DOHH2 (cell line): ENCODE measurements around the gene FARS2.

Experiments
- H3F3A ChIP-seq: fragments of 200-600 bp; sonication (generic), shearing (Covaris generic); 2 replicates; pipeline ENCODE4 v1.6.0; 2016; ENCODE audit warnings: antibody characterized with exemption, mild to moderate bottlenecking; ENCODE audit not compliant: control insufficient read depth, insufficient read depth
- H3K27ac ChIP-seq: fragments of 200-600 bp; sonication (generic); 2 replicates; pipeline ENCODE4 v1.5.1; 2014; ENCODE audit warnings: low read depth, mild to moderate bottlenecking, low read length, moderate library complexity
- H3K27me3 ChIP-seq: fragments of 200-600 bp; sonication (generic); 2 replicates; pipeline ENCODE4 v1.6.1; 2014; ENCODE audit warnings: mild to moderate bottlenecking, low read length, mixed read lengths; ENCODE audit not compliant: control insufficient read depth
- H3K36me3 ChIP-seq: fragments of 200-600 bp; sonication (generic); 2 replicates; pipeline ENCODE4 v1.6.1; 2014; ENCODE audit warnings: mild to moderate bottlenecking, low read length, moderate library complexity, mixed read lengths; ENCODE audit not compliant: control insufficient read depth
- H3K4me1 ChIP-seq: fragments of 200-600 bp; sonication (generic); 2 replicates; pipeline ENCODE4 v1.6.1; 2014; ENCODE audit warnings: mild to moderate bottlenecking, low read length, mixed read lengths; ENCODE audit not compliant: control insufficient read depth
- H3K4me2 ChIP-seq: fragments of 200-600 bp; sonication (generic); 2 replicates; pipeline ENCODE4 v1.6.0; 2014; ENCODE audit warnings: mild to moderate bottlenecking, low read length, moderate library complexity
- H3K4me3 ChIP-seq: fragments of 200-600 bp; sonication (generic); 2 replicates; pipeline ENCODE4 v1.5.1; 2014; ENCODE audit warnings: mild to moderate bottlenecking, low read length, mixed read lengths
- H3K79me2 ChIP-seq: fragments of 200-600 bp; sonication (generic); 2 replicates; pipeline ENCODE4 v1.6.1; 2014; ENCODE audit warnings: mild to moderate bottlenecking, low read length, mixed read lengths; ENCODE audit not compliant: control insufficient read depth
- H3K9me2 ChIP-seq: fragments of 200-600 bp; sonication (generic); replicated peaks from 2 replicates; pipeline ENCODE4 v1.6.1; 2014; ENCODE audit warnings: mild to moderate bottlenecking, low read length, mixed read lengths; ENCODE audit not compliant: control insufficient read depth
- H3K9me3 ChIP-seq: fragments of 200-600 bp; sonication (generic); 2 replicates; pipeline ENCODE4 v1.6.1; 2014; ENCODE audit warnings: antibody characterized with exemption, low read length, mixed read lengths; ENCODE audit not compliant: control insufficient read depth, insufficient read depth
- H4K20me1 ChIP-seq: fragments of 200-600 bp; sonication (generic); 2 replicates; pipeline ENCODE4 v1.6.0; 2014; ENCODE audit warnings: low read depth, mild to moderate bottlenecking, antibody characterized with exemption, low read length, moderate library complexity; ENCODE audit not compliant: control insufficient read depth, insufficient read depth
- CTCF ChIP-seq: fragments of 200-600 bp; sonication (generic); IDR thresholded peaks from one replicate; pipeline ENCODE4 v1.5.1; 2014; ENCODE audit warnings: antibody characterized with exemption, mild to moderate bottlenecking, low read depth, low read length; ENCODE audit not compliant: poor library complexity, severe bottlenecking
- EZH2phosphoT487 ChIP-seq: fragments of 200-600 bp; sonication (generic); IDR thresholded peaks from 2 replicates; pipeline ENCODE4 v1.6.1; 2017; ENCODE audit warnings: borderline replicate concordance, mild to moderate bottlenecking, antibody characterized with exemption, low read length, moderate library complexity, mixed read lengths

FARS2 gene

GRCh38 chr6:5746053-5746758 lies 484.9 kb downstream of the FARS2 start:
- Histone ChIP-seq H3F3A (no peaks in the 10 kb centered on the region), H3K36me3 (no peaks in the 10 kb centered on the region), H3K9me2 (no peaks in the 10 kb centered on the region), H3K27me3 (no peaks in the 10 kb centered on the region), H3K4me1 (no peaks in the 10 kb centered on the region), H3K4me2 (no peak overlapping the region), H3K9me3 (no peaks in the 10 kb centered on the region), H4K20me1 (no peaks in the 10 kb centered on the region), H3K79me2 (no peaks in the 10 kb centered on the region), H3K27ac (no peak overlapping the region), H3K4me3 (no peak overlapping the region)
- peak; percentile 36 for TF ChIP-seq CTCF
- no peak for TF ChIP-seq EZH2phosphoT487

- H3F3A ChIP-seq: no peaks in the 10 kb centered on the region
- no peak overlapping the region for H3K4me2 ChIP-seq
- H3K4me1 ChIP-seq: no peaks in the 10 kb centered on the region
- H3K4me3 ChIP-seq: no peak overlapping the region
- no peaks in the 10 kb centered on the region for H3K9me2 ChIP-seq
- H3K79me2 ChIP-seq: no peaks in the 10 kb centered on the region
- TF ChIP-seq CTCF (peak; percentile 6), EZH2phosphoT487 (no peak)
- no peaks in the 10 kb centered on the region for H3K27me3 ChIP-seq
- no peaks in the 10 kb centered on the region for H3K9me3 ChIP-seq
- H3K36me3 ChIP-seq: no peaks in the 10 kb centered on the region
- no peaks in the 10 kb centered on the region for H4K20me1 ChIP-seq
- no peak overlapping the region for H3K27ac ChIP-seq
Observed at GRCh38 chr6:5746759-5747130, 485.4 kb downstream of the FARS2 start.

- H3K27ac ChIP-seq: no peak overlapping the region
- no peaks in the 10 kb centered on the region for H3F3A ChIP-seq
- no peaks in the 10 kb centered on the region for H3K27me3 ChIP-seq
- no peaks in the 10 kb centered on the region for H3K79me2 ChIP-seq
- H3K4me3 ChIP-seq: no peak overlapping the region
- H3K36me3 ChIP-seq: no peaks in the 10 kb centered on the region
- H3K9me3 ChIP-seq: no peaks in the 10 kb centered on the region
- H3K9me2 ChIP-seq: no peaks in the 10 kb centered on the region
- H3K4me1 ChIP-seq: no peaks in the 10 kb centered on the region
- no peak overlapping the region for H3K4me2 ChIP-seq
- no peaks in the 10 kb centered on the region for H4K20me1 ChIP-seq
- TF ChIP-seq CTCF (no peak), EZH2phosphoT487 (no peak)
Observed at GRCh38 chr6:5747379-5747778, 486.1 kb downstream of the FARS2 start.
